GM18498 (cell line): Measurements from ENCODE around the gene SLC46A2.

ENCODE experiments used
- ATAC-seq: cut with Tn5 transposase; IDR thresholded peaks from one replicate; pipeline ENCODE4 v1.9.1; 2021; ENCODE audit warnings: mild to moderate bottlenecking, moderate library complexity; ENCODE audit not compliant: unreplicated experiment

SLC46A2 gene

DNA sequence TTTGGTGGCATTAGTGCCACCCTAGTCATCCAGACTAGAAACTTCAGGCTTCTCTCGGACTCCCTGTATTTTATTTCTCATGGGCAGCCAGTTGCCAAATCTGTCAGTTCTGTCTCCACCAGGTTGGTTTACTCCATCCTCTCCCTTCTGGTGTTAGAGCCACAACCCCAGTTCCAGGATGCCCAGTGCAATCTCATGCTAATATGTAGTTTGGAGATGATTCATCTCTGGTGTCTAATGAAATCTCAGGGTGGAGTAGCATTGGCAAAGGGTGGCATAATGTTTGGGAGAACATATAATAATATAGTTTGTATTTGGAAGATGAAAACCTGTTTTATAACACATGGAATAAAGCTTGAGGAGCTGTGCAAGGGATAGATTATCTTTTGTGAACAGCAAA is 30.2 kb downstream of the SLC46A2 start:
- no peak for ATAC-seq

DNA sequence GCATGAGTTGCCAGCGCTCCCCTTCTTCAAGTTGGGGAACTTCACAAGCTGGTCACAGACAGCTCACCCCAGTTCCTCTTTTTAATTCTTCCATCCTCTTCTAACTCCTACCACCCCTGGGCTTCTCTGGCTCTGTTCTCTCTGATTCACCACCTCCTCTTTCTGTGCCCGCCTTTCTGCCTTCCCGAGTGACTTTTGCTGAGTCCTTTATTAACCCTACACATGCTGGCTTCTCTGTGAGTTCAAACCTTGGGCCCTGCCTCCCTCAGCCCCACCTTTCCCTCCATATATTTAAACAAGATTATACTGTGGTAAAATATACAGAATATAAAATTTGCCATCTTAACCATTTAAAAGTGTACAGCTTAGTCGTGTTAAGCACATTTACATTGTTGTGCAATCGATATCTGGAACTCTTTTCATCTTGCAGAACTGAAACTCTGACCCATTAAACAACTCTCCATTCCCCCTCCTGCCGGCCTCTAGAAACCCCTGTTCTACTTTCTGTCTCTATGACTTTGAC is 32.0 kb downstream of the SLC46A2 start:
- peak; percentile 75 for ATAC-seq

DNA sequence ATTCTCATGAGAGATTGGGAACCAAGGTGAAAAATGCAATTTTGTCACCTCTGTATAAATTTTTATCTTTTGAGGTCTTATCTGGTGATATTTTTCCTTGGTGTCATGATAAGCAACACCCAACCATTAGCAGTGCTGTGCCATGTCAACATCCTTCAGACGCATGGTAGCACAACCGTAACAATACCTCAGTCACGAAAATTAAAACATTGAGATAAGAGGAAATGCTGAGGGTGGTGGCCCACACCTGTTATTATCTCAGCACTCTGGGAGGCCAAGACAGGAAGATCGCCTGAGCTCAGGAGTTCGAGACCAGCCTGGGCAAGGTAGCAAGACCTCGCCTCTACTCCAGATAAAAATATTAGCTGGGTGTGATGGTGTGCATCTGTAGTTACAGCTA is 32.7 kb downstream of the SLC46A2 start:
- no peak for ATAC-seq

DNA sequence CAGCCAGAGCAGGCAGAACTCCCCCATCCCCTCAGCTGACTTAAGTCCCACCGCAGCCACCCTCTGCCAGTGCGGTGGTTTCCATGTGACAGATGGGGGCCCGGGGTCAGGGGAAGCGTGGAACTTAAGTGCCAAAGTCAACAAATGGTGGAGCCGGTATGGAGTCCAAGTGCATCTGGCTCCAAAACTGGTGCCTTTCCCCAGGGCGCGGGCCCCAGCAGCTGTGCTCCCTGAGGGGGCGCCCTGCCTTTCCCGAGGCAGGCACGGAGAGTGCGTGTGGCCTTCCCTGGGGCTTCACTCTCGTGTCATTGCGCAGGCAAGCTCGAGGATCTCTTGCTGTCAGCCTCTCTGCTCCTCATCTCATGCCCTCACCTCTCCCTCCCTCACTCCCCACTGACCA is 33.8 kb downstream of the SLC46A2 start:
- no peak for ATAC-seq

DNA sequence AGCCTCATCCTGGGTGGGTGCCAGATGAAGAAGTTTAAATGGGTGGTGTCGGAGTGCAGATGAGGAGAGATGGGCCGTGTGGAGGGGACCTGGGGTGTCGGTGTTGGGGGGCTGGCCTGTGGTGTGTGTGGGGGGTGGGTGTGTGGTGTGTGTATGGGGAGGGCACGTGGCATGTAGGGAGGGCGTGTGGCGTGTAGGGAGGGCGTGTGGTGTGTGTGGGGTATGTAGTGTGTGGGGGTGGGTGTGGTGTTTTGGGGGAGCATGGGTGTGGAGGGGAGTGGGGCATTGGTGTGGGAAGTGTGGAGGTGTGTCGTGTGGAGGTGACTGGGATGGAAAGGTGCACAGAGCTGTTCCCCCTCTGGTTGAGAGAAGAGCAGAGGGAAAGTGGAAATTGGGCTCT is 34.5 kb downstream of the SLC46A2 start:
- no peak for ATAC-seq

DNA sequence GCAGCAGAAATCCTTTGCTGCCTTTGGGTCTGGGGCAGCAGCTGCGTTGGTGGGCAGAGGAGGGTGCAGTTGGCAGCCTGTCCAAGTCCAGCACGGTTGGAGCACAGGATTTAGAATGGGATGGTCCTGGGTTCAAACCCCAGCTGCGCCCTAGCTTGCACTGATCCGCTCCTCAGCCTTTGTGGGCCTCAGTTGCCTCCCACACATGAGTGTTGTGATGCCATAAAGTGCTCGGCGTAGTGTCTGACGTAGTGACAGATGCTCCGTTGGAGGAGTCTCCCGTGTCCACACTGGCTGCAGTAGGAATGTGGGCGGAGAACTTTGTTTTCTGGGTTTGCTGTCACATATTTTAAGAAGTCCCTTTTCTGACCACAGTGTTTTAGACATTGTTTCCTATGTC is 36.0 kb downstream of the SLC46A2 start:
- ATAC-seq, result no peak

DNA sequence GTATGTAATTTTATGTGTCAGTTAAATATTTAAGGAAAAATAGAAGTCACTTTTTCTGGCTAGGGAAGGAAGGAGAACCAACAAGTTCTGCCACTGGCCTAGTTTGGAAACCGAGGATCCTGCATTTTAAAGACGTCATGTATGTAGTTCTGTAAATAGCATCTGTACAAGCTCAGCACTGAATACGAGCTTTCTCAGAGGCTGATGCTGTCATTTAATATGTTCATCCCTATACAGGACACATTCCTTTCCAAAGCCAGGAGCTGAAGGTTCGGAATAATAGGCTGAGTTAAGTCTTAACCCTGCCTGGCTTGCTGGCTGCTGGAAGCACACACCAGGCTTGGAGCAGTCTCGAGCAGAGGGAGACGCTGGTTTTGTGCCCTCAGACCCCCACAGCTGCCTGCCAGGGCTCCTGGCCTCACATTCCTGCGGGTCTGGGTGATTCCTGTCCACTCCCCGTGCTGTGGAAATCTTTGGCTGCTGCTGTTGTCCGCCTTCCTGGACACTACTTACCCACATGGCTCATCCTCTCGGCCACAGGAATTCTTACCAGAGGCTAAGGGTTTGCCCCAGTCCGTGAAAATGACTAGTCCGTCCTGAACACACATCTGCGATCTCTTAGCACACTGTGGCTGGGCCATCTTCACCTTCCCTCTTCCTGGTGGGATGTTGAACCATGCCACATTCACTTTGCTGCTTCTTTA is 36.6 kb downstream of the SLC46A2 start:
- no peak for ATAC-seq

DNA sequence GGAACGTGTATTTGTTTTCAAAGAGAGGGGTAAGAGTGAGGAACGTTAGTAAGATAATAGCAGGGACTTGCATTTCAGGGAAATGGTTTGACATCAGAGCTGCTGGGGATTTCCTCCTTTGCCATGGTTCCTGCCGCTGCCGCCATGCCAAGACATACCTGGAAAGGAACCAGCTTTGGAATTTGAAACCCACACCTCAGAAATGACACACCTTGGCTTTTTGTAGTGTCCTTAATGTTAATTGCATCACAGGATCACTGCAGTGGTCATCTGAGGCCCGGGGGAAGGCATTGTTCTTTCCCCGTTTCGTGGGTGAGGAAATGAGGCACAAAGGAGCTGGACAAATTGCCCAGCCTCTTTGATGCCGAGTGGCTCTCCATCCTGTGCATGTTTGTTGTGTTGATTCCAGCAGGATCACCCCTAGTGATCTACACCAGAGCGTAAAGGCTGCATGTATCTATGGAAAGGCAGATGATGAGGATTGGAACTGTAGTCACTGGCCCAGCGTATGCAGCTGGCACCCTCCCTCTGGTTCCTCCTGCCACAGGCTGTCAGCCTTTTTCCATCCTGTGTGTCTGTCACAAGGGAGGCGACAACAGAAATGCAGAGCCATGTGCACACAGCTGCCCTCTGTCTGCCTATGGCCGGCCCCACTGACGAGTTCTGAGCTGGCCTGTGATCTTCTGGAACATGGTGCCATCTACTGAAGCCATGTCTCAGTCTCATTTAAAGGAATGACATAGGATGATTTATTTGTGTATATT is 37.8 kb downstream of the SLC46A2 start:
- no peak for ATAC-seq

DNA sequence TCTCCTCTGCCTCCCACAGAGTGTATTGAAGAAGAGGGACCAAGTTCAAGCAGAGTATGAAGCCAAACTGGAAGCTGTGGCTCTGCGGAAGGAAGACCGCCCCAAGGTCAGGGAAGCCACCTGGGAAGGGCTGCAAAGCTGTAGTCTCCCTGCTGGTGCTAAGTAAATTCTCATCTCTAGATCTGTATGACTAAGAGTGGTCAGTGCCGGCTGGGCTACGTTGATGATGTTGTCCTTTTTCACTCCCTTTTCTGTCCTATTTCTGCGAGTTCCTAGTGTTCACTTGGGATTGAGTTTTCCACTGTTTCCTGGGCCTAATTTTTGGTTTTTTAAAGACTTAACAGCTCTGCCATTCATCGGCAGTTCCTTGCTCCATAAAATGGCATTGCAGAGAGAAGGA is 39.8 kb downstream of the SLC46A2 start:
- ATAC-seq, result no peak

DNA sequence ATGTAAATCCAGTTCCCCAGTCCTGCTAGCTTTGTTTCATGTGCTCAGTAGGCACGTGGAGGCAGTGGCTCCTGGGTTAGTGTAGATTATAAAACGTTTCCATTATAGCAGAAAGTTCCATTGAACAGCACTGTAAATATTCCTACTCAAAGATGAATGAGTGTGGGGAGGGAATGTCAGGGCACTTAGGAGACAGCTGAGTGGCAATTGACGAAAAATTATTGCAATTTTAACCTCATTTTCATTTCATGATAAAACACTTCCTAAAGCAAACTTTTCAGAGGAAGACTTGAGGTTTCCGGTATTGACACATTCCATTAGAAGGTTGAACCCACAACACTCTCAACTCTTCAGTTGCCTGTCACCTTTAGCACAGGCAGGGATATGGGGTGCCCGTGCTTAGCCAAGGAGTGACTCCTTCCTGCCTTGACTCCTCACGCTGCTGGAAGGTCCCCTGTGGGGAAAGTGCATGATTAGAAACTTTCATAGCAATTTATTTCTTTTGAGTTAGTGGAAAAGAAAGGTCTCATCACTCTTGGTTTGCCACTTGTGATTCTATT is 41.2 kb downstream of the SLC46A2 start:
- no peak for ATAC-seq

DNA sequence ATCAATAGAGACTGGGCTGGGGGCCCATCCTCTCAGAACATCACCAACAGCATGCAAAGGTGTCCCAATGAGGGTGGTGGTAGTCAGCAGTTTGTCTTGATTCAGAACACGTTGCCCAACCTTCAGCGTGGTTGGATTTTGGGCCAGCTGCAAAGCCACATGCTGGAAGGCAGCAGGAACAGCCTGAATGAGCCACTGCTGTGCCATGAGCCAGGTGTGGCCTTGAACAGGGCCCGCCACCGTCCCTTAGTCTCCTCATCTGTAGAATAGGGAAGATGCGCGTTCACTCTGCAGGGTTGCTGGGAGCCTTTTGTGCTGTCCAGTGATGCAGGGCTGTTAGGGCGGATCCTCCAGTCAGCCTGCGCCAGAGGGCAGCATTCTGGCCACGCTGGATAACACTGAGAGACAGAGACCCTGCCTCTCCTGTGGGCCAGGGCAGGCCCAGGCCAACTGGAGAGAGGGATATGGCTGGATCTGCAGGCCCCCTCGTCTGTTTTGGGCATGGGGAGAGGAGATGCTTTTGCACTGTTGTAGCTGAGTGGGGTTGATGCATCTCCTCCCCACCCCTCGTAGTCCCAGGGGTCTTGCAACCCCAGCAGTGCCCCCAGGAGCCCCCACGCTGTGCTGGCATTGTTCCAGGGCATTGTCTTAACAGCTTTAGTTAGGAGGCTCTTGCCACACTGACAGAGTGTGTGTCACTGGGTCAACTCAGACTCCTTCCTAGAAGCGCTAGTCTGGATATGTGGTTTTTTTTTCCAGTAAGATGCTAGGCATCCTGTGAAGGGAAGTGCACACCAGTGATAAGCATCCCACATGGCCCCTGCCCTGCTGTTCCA is 42.1 kb downstream of the SLC46A2 start:
- no peak for ATAC-seq

DNA sequence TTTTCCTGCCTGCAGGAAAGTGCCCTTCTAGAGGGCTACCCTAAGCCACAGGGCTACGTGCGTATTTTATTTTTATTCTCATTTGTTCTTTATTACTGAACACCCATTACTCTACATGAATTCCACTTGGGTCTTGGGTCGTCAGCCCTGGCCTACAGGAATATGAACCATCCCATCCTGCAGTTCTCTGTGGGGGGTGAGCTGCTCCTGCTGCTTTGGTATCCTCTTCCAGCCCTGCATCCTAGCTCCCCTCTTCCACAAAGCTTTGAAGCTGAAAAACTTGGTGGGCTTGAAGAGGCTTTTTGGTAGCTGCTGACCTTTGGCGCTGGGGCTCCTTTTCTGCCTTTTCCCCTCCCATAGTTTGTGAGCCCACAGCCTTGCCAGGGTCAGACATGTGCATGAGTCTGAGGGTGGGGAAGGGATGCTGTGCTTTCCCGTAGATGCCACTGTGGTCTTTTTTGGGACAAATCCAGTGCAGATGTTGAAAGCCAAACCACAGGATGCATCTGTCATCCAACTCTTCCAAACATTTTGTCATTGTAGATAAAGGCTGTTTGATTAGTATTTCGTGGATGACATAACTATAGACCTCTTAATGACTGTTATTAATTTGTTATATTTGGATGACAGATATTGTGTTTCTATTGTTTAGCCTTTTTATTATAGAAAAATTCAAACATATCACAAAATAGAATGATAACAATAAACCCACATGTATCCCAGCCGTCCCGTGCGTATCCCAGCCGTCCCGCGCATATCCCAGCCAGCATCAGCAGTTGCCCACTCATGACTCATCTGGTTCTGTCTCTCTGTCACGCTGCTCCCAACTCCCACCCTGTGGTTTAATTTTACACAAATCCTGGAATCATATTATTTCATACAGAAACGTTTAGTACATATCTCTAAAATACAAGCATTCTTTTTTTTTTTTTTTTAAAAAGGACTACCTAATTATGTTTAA is 43.9 kb downstream of the SLC46A2 start:
- ATAC-seq, result no peak

DNA sequence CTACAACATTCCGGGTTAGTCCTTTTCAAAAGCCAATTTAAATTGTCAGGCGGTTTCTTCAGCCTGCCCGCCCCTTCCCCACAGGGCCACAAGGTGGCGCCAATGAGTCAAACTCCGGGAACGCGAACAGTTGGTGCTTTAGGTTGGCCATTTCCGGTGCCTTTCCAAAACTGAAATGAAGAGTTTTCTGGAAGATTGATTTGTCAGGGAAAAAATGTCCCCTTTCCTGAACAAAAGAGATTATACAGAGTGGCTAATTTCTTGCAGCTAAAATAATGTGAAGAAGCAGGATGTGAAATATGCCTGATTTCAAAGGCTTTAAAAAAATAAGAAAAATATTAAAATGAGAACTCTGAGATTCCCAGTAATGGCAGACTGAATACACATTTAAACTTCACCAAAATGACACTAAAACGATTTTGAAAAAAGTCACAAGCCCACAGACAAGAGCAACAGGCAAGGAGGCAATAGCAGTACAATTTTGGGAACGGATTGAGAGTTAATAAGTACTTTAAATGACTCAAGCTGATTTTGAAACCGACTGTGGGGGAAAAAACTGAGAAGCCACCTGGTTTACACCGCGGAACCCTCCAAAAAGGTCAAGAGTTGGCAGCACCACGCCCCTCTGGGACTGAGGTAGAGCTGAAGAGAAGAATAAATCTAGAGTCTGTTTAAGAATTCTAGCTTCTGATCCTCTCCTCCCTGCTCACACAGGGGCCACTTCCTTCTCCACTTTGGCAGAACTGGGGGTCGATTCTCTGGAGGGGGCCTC is 45.7 kb downstream of the SLC46A2 start:
- ATAC-seq, result peak; percentile 71

DNA sequence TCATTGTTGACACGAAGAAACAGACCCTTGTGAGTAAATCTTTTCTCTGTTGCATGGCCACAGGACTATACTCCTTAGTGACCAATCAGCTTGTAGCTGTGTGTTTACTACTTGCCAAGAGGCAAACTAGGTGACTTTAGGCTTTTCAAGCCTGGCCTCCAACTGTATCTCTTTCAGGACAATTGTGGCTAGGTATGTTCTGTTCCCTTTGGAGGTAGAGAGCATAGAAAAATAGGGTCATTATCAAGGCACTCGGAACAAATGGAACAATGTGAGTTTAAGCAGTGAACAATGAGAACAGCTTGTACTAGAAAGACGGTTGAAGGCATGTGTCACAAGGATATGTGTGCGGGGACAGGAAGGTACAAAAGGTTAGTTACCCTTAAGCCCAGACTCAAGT is 48.1 kb downstream of the SLC46A2 start:
- no peak for ATAC-seq

DNA sequence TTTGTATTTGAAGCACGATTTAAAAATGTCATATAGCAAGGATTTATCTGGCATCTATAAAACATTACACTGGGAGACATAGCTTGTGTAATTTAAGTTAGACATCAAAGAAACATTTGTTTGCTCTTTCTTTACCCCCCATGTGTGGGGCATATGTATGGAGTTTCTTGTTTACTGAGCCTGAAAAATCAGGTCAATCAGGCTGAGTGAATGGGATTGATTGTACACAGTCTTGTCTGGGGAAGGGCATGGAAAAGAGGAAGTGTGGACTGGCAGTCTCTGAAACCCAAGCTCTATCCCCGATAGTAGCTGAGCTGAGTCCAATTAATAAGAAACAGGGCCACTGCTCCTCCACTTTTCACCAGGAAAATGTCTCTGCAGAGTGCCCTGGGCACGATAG is 49.4 kb downstream of the SLC46A2 start:
- ATAC-seq, result no peak

DNA sequence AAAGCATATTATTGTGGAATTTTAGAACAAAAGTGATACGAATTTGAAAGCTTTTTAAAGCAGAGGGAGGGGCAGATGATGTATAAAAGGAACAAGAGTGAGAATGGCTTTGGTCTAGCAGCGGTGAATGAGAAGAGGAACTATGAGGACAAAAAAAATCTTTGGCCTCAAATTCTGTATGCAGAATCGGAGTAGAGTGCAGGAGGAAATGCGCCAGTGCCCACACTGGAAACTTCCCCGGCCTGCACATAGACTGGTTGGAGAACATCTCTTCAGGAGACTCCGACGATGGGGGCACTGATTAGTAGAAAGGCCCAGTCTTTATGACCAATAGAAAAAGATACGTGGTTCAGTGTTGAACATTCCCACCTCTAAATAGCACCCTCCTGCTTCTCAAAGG is 51.3 kb downstream of the SLC46A2 start:
- ATAC-seq, result no peak

DNA sequence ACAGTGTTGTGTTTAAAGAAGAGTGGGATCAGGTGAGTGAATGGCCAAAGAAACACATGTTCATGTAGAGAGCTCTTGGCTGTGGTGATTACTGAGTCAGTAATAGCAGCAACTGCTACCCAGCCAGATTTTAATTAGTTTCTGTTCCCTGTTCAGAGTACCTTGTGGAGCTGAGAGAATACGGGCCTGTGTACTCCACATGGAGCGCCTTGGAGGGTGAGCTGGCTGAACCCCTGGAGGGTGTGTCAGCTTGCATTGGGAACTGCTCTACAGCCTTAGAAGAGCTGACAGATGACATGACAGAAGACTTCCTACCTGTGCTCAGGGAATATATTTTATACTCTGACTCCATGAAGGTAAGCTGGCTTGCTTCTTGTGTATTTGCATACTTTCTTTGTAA is 52.3 kb downstream of the SLC46A2 start:
- ATAC-seq, result no peak

DNA sequence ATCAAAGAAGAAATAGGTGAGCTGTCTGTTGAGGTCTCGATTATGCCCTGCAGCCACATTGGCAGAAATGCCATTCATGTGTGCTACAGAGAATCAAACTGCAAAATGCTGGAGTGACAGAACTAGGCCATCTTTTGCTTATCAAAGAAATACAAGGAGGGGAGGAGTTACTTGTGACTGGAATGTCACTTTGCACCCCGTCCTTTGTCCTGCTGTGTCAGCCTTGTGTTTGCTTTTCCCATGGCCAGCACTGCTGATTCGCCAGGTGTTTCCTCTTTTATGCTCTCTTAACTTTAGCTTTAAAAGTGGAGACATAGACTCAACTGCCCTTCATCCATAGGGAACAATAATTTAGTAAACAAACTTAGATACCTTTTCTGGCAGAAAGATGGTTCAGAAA is 54.3 kb downstream of the SLC46A2 start:
- ATAC-seq, result no peak

DNA sequence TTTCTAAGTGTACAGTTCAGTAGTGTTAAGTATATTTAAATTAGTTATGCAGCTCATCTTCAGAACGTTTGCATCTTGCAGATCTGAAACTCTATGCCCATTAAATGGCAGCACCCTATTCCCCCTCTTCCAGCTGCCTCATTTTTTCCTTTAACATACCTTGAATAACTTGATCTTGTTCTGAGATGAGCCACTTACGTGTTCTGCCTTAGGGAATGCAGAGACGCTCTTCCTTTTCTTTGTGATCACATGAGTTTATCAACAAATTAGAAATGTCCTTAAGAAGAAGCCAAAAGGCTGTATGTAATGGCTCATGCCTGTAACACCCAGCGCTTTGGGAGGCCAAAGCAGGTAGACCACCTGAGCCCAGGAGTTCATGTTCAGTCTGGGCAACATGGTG is 57.6 kb downstream of the SLC46A2 start:
- ATAC-seq, result no peak
